GM19328 (cell line): ENCODE measurements around the gene C17orf113.

Experiments used
- ATAC-seq: cut with Tn5 transposase; IDR thresholded peaks from one replicate; pipeline ENCODE4 v1.9.1; 2021; ENCODE audit warnings: mild to moderate bottlenecking, moderate library complexity; ENCODE audit not compliant: unreplicated experiment

Gene C17orf113

DNA sequence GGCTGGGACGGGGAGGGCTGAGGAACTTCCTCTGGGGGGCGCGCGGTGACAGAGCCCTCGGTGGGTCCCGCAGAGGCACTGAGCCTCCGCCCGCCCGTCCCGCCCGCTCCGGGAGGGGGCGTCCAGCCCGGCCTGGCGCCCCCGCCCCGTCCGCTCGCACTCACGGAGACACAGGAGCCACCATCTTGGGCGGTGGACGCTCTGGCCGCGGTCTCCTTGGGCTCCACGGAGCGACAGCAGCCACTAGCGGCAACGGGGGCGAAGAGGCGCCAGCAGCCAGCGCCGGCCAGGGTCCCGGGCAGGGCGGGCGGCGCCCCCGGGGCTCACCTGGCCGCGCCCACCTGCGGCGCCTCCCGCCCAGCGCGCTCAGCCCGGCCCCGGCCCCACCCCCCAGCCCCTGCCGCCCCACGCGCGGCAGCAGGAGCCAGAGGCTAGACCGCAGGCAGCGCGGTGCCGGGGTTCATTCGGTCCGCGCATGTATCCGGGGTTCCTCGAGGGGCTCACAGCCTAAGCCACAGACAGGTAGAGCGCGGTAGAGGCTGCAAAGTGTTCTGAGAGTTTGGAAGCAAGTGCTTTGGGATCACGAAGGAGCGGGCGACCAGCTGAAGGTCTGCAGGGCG is at the start of gene C17orf113:
C17orf113 (minus strand) TSS at position 209 of the 620 bp plus-strand sequence. CDS start 7,225 bp downstream, outside the sequence.
- ATAC-seq: no peak

DNA sequence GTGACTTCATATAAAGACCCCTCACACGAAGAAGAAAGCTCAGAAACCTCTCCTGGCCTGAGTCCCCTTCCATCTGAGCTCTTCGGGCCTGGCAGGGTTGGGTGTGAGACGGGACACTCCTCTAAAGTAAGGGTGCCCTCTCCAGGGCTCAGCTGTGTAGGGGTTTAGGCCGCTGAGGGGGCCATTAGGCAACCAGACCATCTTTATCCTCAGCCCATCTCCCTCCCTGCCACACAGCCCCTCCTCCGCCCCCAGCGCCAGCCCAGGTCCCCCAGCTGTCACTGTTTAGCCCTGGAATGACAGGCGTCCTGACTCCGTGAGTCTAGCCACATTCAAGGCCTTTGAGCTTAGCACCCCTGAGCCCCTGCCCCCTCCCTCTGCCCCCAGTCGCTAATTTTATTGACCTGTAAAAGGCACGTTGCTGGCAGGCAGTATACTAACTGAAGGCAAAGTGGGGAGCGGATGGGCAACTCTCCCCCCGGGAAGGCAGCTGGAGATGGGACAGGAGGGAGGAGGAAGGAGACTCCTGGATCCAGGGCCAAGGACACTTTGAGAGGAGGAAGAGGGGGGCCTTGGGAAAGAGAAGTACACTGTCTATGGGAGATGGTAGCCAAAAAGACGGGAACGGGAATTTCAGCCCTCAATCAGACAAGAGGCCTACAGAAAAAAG is 48.5 kb upstream of the C17orf113 start:
- ATAC-seq: no peak

DNA sequence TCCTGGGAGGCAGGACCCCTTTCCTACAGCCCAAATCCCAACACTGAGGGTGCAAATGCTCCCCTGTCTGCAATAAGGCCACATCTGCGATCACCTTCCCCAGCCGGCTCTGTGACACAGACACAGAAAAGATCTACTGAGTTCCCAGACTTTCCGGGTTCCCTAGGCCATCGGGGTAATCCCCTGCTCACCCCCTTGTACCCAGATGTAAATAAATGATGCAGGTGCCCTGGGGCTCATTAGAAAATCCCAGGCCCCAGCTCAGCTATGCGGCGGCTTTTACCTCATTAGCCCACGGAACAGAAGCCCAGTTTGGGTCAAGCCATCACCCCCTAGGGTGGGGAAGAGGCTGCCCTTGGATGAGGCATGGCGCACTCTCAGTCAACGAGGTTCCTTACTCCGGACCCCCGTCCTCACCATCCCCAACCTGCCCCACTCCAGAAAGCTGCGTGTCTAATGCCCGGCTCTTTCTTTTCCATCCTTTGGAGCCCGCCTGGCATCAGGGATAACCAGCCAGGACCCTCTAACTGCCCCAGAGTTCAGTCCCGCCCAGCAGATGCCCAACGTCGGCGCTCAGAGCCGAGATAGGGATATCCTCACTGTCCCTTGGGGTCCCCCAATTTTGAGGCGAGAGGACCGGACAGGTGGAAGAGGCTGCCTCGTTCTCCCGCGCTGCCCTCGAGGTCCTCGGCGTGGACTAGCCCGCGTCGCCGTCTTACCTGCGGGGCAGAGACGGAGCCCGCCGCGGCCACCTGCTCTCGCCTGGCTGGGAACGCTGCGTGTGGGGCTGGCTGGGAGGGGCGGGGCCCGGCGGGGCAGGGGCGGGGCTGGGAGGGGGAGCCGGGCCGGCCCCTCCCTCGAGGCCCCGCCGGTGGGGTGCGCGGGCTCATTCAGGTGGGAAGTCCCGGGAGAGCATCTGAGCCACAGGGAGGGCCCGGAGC is 47.6 kb upstream of the C17orf113 start, which contains the start of gene ZNF385C:
ZNF385C (minus strand) TSS at position 783 of the 941 bp plus-strand sequence. CDS start 35,417 bp downstream, outside the sequence.
- ATAC-seq: no peak

DNA sequence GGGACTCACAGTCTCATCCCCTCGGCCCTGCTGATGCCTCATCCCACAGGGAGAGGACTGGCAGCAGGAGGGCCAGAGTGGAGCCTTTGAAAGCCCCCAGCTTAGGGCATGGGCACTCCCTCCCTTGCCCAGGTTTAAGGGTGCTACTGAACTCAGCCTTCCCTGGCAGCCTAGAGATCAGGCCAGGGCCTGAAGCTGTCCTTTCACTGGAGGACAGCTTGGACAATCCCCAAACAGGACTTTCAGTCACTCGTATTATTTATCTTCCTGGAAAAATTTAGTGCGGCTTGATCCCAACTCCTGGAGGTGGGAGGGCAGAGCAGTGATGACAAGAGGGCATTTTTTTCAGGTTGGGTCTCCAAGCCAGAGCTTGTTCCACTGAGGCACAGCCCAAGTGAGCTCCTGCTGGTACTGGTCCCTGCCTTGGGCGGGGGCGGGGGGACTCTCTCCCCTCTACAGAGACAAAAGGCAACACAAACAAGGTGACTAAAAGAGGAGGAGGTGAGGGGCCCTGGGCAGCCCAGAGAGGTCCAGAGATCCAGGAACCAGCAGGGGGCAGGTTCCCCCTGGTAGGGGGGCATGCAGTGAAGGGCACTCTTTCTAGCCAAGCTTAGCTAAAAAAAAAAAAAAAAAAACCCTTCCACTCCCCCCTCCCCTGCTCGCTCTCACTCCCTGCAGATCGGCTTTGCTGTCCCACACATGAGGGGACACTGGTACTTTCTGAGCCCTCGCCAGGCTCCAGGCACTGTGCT is 46.1 kb upstream of the C17orf113 start:
- no peak for ATAC-seq

DNA sequence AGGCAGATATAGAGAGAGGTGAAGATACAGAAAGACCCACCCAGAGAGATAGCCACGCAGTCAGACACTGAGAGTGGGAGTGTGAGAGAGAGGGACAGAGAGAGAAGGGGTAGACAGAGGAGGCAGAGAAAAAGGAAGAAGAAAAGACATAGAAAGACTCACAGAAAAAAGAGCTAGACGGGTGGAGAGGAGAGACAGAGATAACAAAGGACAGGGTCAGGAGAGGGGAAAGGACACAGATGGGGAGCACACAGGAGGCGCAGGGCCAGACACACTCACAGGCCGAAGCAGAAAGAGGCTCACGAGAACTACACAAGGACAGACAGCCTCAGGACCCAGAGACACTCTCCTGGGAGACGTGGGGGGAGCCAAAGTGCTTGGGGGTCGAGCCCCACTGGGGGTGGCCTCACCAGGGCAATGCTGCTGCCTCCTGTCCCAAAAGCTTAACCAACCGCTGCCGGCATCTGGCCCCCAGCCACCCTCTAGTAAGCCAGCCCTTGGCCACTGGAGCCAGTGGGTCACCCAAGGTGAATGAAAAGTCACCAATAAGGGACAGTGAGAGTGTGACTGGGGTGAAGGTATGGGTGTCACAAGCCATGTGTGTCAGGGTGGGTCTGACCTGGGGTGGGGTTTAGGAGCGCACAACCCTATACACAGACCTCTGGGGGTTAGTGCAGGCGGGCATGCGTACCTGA is 44.1 kb upstream of the C17orf113 start:
- ATAC-seq: no peak

DNA sequence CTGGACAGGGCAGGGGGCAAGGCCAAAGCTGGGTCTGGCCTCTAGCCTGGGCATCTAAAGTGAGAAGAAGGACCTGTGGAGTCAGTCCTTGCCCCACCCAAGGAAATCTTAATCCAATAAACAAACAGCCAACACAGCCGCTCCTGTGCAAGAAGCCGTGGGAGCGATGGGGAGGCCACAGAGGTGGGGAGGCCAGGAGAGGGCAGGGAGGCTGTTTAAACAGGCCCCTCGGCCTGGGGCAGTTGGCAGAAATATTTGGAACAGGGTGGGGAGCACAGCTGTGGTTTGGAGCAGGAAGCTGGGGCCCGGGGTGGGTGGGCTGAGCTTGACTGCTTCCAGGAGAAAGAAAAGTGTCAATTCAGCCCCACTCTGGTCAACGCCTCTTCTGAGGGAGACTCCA is 42.5 kb upstream of the C17orf113 start:
- no peak for ATAC-seq

DNA sequence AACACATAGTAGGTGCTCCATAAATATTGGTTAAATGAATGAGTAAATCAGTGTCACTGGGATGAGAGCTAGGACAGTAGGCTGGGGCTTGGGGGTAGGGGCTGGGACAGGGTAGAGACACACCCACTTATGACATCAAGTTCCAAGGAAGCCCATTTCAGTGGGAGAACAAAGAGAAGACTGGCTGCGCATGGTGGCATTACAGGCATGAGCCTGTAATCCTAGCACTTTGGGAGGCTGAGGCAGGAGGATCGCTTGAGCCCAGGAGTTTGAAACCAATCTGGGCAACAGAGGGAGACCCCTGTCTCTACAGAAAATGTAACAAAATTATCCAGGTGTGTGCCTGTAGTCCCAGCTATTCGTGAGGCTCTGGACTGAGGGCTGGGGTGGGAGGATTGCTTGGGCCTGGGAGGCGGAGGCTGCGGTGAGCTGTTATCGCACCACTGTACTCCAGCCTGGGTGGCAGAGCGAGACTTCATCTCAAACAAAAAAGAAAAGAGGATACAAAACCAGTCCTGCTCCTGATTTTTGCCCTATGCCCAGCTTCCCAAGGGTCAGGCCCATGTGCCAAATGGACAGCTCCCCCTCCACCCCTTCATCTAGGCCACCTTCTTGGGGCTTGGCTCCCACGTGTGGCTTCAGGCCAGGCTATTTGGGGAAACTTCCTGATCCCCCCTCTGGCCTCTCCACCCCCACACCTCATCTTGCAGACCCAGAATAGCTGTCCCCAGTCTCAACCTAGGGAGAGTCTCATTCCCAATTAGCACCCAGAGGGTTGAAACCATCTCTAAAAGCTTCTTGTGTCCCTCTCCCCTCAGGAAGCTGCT is 40.8 kb upstream of the C17orf113 start:
- no peak for ATAC-seq

DNA sequence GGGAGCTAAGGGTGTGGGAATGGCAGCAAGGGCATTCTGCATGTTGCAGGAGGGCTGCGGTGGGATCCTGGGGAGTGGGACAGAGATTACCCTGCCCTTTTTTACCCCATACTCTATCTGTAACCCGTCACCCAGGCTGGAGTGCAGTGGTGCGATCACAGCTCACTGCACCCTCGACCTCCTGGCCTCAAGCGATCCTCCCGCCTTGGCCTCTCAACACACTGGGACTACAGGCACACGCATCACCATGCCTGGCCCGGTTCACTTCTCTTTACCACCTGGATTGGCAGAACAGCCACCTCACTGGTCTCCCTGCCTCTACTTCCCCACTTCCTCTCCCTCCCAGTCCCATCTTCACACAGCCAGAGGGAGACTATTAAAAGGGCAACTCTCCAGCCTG is 38.3 kb upstream of the C17orf113 start:
- no peak for ATAC-seq

DNA sequence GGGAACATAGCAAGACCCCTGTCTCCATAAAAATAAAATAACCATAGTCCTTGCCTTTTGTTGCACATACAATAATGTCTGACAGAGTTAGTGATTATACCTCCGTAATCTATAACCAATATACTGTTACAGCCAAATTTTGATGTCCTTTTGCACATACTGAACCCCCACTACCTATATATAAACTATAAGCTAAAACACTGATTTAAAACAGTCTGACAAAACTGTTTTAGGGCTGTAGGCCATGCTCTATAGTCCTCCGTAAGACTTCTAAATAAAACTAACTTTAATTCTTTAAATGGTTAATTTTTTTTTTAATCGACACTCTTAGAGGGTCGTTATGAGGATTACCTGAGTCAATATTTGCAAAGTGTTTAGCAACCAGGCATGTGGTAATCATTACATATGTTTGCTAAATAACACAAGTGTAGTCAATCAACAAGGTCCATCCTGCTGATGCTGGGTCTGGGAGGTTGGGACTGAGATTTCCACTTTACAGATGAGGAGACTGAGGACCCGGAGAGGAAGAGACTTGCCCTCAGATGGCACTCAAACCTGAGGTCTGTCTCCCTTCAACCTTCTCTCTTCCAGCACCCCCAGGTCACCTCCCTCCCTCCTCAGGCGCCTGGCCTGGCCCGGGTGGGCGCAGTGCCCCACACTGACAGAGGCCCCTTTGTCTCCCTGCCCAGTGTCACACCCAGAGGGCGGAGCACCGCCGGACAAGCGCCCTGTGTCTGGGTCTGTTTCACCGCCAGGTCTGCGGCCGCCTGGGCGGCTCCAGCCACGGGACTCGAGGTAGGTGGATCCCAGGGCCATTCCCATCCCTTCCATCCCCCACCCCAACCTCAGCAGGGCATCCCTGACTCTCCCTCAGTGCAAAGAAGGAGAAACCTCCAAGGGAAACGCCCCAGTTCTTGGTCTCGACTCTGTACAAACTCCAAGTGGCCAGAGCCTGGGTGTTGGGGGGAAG is 37.6 kb upstream of the C17orf113 start:
- no peak for ATAC-seq

DNA sequence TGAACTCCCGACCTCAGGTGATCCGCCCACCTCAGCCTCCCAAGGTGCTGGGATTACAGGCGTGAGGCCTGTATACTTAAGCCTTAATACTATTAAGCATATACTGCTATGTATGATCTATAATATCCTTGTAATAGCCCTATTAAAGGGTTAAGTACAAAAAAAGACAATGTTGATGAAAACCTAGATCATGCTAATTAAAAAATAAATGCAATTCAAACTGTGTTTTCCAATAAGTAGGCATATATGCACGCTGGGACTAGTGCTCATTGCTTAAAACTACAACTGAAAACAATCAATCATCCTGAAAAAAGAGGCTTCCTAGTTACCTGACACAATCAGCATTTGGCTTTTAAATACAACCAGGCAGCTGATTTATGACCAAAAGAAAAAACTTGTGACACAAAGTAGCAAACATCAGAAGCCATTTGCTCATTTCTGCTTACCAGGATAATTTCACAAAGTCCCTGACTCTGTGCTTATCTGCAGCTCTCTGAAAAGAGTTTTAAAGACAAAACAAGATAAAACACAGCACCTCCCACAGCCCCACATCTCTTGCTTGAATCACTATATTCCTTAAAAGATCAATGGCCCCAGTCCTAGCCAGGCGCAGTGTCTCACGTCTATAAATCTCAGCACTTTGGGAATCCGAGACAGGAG is 36.8 kb upstream of the C17orf113 start:
- no peak for ATAC-seq

DNA sequence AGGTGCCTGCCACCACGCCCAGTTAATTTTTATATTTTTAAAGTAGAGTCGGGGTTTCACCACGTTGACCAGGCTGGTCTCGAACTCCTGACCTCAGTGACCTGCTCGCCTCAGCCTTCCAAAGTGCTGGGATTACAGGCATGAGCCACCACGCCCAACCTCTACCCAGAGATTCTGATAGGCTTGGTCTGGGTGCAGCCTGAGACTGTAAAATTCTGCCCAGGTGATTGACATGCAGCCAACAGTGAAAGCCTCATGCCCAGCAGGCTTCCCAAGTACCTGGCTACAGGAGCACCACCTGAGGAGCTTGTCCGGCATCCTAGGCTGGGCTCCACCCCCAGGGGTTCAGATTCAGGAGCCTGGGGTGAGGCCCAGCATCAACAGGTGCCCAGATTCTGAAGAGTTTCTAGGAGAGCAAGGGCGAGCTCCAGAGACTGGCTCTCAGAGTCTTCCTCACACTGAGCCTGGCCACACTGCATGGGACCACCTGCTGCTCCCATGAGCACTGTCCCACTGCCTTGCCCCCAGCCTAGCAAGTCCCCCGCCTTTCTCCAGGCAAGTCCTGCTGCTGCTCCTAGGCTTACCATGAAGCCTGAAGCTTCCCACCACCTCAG is 31.2 kb upstream of the C17orf113 start:
- no peak for ATAC-seq

DNA sequence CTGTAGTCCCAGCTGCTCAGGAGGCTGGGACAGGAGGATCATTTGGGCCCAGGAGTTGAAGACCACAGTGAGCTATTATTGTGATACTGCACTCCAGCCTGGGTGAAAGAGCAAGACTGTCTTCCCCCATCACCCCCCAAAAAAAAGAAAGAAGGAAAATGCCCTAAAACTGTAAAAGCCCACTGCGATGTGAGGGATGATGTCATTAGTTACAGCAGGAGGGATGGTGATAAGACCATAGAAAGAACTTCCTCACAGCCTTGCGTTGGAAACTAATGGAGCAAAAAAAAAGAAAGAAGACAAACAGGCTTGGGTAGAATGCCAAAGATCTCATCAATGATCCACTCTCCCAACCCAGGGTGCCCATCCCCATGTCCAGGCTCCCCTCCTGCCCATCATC is 29.1 kb upstream of the C17orf113 start:
- no peak for ATAC-seq

DNA sequence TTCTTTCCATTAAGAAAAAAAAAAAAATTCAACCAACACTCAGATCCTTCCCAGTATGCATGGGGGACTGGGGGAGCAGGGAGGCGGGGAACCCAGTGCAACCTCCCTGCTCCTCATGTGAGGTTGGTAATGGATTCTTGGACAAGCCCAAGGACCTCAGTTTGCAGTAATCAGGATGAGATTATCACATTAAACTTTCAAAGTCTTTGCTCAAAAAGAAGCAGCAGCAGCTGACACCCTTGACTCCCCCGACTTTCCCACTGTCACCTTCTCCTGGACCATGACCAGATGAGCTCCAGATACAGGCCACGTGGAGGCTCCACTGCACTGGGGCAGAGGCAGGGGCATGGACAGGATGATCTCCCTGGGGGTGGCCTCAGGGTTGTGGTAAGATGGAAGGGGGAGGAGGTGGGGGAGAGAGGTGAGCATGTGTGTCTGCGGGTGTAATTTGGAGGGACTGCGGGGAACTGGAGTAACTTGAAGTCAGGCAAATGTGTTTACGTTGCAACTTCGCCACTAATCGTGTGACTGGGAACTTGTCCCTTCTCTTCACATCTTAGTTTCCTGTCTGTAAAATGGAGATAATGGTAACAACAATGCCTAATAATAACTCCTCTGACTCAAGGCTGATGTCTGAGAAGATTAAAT is 28.1 kb upstream of the C17orf113 start:
- no peak for ATAC-seq

DNA sequence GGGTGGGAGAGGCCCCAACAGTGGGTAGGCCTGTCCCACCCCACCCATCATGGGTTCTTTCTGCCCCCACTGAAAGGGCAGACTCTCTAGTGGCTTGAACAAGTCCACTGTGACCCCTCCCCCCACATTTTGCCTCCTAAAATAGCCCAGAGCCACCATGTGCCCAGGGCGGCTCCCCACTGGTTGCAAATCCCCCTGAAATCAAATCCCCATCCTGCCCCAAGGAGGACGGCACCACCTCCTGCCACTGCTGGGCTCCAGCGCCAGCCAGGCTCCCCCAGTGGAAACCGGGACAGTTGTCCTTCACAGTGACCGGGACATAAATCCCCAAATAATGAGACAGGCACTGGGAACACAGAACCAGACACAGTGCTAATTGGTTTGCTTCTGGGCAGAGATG is 27.4 kb upstream of the C17orf113 start:
- ATAC-seq: no peak

DNA sequence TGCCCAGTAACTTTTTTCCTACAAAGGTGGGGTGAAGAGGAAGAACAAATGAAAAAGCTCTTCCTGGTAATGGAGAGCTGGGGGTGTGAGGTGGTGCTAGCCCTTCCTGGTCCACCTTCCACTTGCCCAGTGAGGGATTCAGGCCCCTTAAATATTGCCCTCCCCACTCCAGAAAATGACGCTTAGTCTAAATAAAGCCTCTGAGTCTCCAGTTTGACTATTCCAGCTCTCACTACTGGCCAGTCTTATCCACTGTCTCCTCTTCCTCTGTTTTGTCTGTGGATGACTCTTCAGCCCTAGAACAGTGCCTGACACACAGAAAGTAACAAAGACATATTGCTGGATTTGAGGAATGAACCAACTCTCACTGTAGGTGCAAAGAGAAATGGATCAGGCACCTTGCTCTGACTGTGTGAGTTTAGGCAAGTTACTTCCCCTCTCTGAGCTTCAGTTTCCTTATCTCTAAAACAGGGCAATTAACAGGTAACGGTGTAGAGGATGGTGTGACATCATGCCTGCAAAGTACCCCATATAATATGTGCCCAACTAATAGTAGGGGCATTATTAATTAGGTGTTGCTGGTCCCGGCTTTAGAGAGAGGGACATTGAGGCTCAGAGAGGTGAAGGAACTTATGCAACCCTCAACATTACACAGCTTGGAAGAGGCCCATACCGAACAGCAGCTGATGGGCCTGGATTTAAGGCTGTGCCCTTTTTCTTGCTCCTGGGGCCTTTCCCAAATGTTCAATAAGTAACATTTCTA is 26.6 kb upstream of the C17orf113 start:
- ATAC-seq: no peak

DNA sequence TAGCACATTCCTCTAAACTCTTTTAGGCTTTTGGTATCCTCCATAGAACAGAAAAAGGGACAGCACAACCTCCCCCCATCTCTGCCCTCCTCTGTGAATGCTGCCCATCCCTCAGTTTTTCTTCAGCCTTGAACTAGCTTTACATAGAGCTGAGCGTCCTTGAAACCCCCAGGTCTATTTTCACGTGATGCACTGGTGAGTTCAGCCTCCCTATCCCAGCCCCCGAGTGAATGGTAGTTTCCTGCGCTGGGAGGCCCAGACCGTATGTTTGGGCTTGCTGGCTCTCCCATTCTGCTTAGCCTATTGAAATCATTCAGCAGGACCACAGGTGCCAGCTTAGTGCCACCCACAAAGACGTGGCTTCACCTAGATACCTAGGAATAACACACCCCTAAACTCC is 25.4 kb upstream of the C17orf113 start:
- ATAC-seq: no peak
